ENCODE data around the gene CCDC93. TPM values are rescaled to one million over a fixed set of nuclear protein-coding genes. Genes with fewer than 3 reads are reported as not detected.

The CCDC93 gene
- total RNA-seq, 4 donors from 2014 or later = 11.6 to 55.6 (median 23.9) TPM

DNA sequence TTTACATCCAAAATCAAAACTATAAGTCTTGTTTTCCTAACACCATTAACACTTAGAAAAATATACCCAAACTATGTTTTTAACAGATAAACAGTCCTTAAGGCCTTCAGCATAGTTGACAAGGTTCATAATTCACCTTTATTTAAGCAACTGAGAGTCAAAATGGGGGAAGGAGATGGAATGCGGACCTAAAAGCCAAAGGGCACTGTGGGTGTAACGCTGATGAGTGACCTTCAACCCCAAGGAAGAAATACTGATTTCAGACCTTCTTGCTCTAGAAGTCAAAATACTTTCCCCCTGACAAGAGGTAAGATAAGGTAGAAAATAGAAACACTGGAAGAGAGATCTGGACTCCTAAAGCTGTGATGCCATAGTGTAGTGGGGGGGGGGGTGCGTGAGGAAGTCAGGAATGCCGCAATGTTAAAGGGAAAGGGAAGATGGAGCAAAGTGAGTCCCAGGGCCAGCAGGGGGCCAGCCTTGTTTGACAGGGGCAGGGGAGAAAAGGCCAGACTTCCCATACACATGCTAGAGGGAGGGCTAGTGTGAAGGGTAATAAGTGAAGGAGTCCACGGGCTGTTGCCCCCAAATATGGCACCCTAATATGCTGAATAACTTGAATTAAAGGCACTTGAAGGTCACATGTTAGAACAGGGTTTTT lies 31.4 kb downstream of the CCDC93 start:
- H3K4me3 ChIP-seq = no peak overlapping the region
- H3K27ac ChIP-seq = no peak overlapping the region
- H3K9me3 ChIP-seq = no peaks in the 10 kb centered on the region
- 94% methylated on average over 5 of the region's 5 CpGs for WGBS
- H3K27me3 ChIP-seq = no peaks in the 10 kb centered on the region
- no peak for DNase-seq (ENCODE audit: low spot score in 2 of 2)
- peaks cover 18% of the 10 kb centered on the region for H3K4me1 ChIP-seq
- TF ChIP-seq POLR2AphosphoS5 (IDR thresholded peaks at IDR 0.05) (no peak), POLR2A (IDR thresholded peaks at IDR 0.05) (no peak), EP300 (IDR thresholded peaks at IDR 0.05) (no peak), CTCF (IDR thresholded peaks at IDR 0.05) (no peak)
- peaks cover 38% of the 10 kb centered on the region for H3K36me3 ChIP-seq

- Histone ChIP-seq H3K4me3 (no peak overlapping the region), H3K27me3 (no peaks in the 10 kb centered on the region), H3K36me3 (peaks cover 40% of the 10 kb centered on the region), H3K4me1 (peaks cover 18% of the 10 kb centered on the region), H3K27ac (no peak overlapping the region), H3K9me3 (no peaks in the 10 kb centered on the region)
- no peak for DNase-seq (ENCODE audit: low spot score in 2 of 2)
- WGBS = 90% methylated on average over 1 of the region's 1 CpG
- no peak for TF ChIP-seq POLR2AphosphoS5 (IDR thresholded peaks at IDR 0.05)
- TF ChIP-seq CTCF (IDR thresholded peaks at IDR 0.05) = no peak
- no peak for TF ChIP-seq POLR2A (IDR thresholded peaks at IDR 0.05)
- TF ChIP-seq EP300 (IDR thresholded peaks at IDR 0.05) = no peak
These were observed 32.1 kb downstream of the CCDC93 start for GRCh38 chr2:117981810-117982209.

- peak overlapping the region; percentile 48 for H3K27ac ChIP-seq
- no peak overlapping the region for H3K4me3 ChIP-seq
- H3K27me3 ChIP-seq = no peaks in the 10 kb centered on the region
- no peak for DNase-seq (ENCODE audit: low spot score in 2 of 2)
- TF ChIP-seq POLR2A (IDR thresholded peaks at IDR 0.05) (no peak), EP300 (IDR thresholded peaks at IDR 0.05) (no peak), CTCF (IDR thresholded peaks at IDR 0.05) (no peak), POLR2AphosphoS5 (IDR thresholded peaks at IDR 0.05) (no peak)
- H3K36me3 ChIP-seq = peaks cover 45% of the 10 kb centered on the region
- no peaks in the 10 kb centered on the region for H3K9me3 ChIP-seq
- 75% methylated on average over 5 of the region's 5 CpGs for WGBS
- peaks cover 18% of the 10 kb centered on the region for H3K4me1 ChIP-seq
These were observed 32.8 kb downstream of the CCDC93 start for GRCh38 chr2:117980783-117981676.

DNA sequence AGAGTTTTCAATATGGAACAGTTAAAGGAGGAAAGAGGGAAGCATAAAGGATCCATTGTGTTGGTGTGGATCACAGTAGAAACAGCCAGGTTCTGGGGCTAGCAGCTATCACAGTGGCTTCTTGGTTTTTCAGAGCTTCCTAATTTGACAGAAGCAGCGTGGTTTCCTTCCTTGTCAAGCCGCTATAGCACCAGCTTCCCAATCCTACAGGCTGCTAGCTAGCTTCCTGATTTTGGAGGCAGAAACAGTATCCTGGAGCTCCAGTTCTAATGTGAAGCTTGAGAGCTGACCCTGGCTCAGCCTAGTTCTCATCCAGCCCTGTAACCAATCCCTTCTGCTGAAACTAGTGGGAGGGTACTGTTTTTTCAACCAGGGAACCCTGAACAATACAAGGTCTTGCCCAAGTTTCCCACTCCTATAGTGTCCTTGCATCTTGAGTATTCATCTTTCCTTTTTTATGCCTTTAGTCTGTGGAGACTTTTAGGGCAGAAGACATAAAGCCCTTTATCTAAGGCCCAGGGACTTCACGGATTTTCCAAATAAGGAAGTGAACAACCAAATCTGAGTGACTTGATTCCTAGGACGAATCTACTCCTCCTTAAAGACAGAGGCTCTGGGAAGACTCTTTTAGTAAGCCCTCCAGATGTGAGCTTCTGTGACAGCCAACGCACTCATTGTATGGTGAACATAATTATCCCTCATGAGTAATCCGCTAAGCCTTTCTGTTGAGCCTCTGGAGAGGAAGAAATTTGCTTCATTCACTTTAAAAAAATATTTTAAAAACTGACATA lies 33.8 kb downstream of the CCDC93 start:
- DNase-seq (ENCODE audit: low spot score in 2 of 2) = no peak
- Histone ChIP-seq H3K27me3 (no peaks in the 10 kb centered on the region), H3K4me1 (peaks cover 18% of the 10 kb centered on the region), H3K27ac (peak overlapping the region; percentile 39), H3K36me3 (peaks cover 43% of the 10 kb centered on the region), H3K9me3 (no peaks in the 10 kb centered on the region), H3K4me3 (no peak overlapping the region)
- 67% methylated on average over 6 of the region's 6 CpGs for WGBS
- TF ChIP-seq EP300 (IDR thresholded peaks at IDR 0.05) (no peak), POLR2A (IDR thresholded peaks at IDR 0.05) (no peak), CTCF (IDR thresholded peaks at IDR 0.05) (no peak), POLR2AphosphoS5 (IDR thresholded peaks at IDR 0.05) (no peak)
